ENCODE results near the gene ZRANB3.

GRCh38 chr2:135271006-135271405, 260.0 kb downstream of the ZRANB3 start:
- TF ChIP-seq CTCF (conservative IDR thresholded peaks at IDR 0.05; ENCODE audit: low read depth in 2 of 2) (no peak), EZH2 (IDR thresholded peaks at IDR 0.05; ENCODE audit: low read depth, unreplicated experiment) (no peak), EZH2phosphoT487 (IDR thresholded peaks at IDR 0.05; ENCODE audit: unreplicated experiment) (no peak), REST (IDR thresholded peaks at IDR 0.05; ENCODE audit: unreplicated experiment) (no peak), CREB1 (CRISPR knock-in tag; IDR thresholded peaks at IDR 0.05; ENCODE audit: low read depth) (no peak), ETS1 (IDR thresholded peaks at IDR 0.05) (no peak), JUNB (IDR thresholded peaks at IDR 0.05; ENCODE audit: unreplicated experiment) (no peak), POLR2AphosphoS5 (IDR thresholded peaks at IDR 0.05; ENCODE audit: low read depth) (no peak), ZNF114 (CRISPR knock-in tag; IDR thresholded peaks at IDR 0.05) (no peak), ZNF462 (CRISPR knock-in tag; IDR thresholded peaks at IDR 0.05) (no peak), STAT1 (IDR thresholded peaks at IDR 0.05; ENCODE audit: unreplicated experiment) (no peak)

Measured in GM23338 (cell line).